Measurements from ENCODE around the gene GRPEL2. TPM values are rescaled to one million over a fixed set of nuclear protein-coding genes. Genes with fewer than 3 reads are reported as not detected.
"Not testable (repeated sequence)": the region's sequence is repeated elsewhere in the genome, so short reads cannot be mapped to it uniquely, and the experiment has no call there.

GRPEL2 gene
- total RNA-seq, 1 donor from 2014 or later: 22.6 TPM

- Mint-ChIP-seq H3K4me3 (no peak overlapping the region), H3K9me3 (no peaks in the 10 kb centered on the region), H3K27me3 (no peaks in the 10 kb centered on the region), H3K4me1 (ENCODE audit: unreplicated experiment) (peaks cover 13% of the 10 kb centered on the region), H3K27ac (no peak overlapping the region), H3K36me3 (no peaks in the 10 kb centered on the region)
- no peak for DNase-seq (ENCODE audit: extremely low spot score, unreplicated experiment)
- TF ChIP-seq CTCF (conservative IDR thresholded peaks at IDR 0.05): no peak
These were observed 41.9 kb downstream of the GRPEL2 start for GRCh38 chr5:149387081-149387631.

- Mint-ChIP-seq H3K4me3 (no peak overlapping the region), H3K27ac (no peak overlapping the region), H3K27me3 (no peaks in the 10 kb centered on the region), H3K9me3 (no peaks in the 10 kb centered on the region), H3K4me1 (ENCODE audit: unreplicated experiment) (peaks cover 12% of the 10 kb centered on the region), H3K36me3 (no peaks in the 10 kb centered on the region)
- TF ChIP-seq CTCF (conservative IDR thresholded peaks at IDR 0.05): no peak
- DNase-seq (ENCODE audit: extremely low spot score, unreplicated experiment): no peak
These were observed 42.7 kb downstream of the GRPEL2 start for GRCh38 chr5:149387982-149388381.

GRCh38 chr5:149388498-149389190, 43.3 kb downstream of the GRPEL2 start:
- Mint-ChIP-seq H3K27me3 (no peaks in the 10 kb centered on the region), H3K4me1 (ENCODE audit: unreplicated experiment) (peaks cover 12% of the 10 kb centered on the region), H3K36me3 (no peaks in the 10 kb centered on the region), H3K4me3 (no peak overlapping the region), H3K27ac (no peak overlapping the region), H3K9me3 (no peaks in the 10 kb centered on the region)
- DNase-seq (ENCODE audit: extremely low spot score, unreplicated experiment): no peak
- TF ChIP-seq CTCF (conservative IDR thresholded peaks at IDR 0.05): no peak

GRCh38 chr5:149389552-149390495, 44.5 kb downstream of the GRPEL2 start:
- Mint-ChIP-seq H3K27ac (no peak overlapping the region), H3K4me1 (ENCODE audit: unreplicated experiment) (peaks cover 12% of the 10 kb centered on the region), H3K9me3 (no peaks in the 10 kb centered on the region), H3K4me3 (no peak overlapping the region), H3K27me3 (no peaks in the 10 kb centered on the region), H3K36me3 (no peaks in the 10 kb centered on the region)
- no peak for DNase-seq (ENCODE audit: extremely low spot score, unreplicated experiment)
- no peak for TF ChIP-seq CTCF (conservative IDR thresholded peaks at IDR 0.05)

GRCh38 chr5:149391076-149391475, 45.8 kb downstream of the GRPEL2 start:
- H3K36me3 Mint-ChIP-seq; H3K9me3 Mint-ChIP-seq; H3K4me1 Mint-ChIP-seq (ENCODE audit: unreplicated experiment); H3K4me3 Mint-ChIP-seq; H3K27ac Mint-ChIP-seq; DNase-seq (ENCODE audit: extremely low spot score, unreplicated experiment); H3K27me3 Mint-ChIP-seq: not testable (repeated sequence)

- Mint-ChIP-seq H3K27me3 (no peaks in the 10 kb centered on the region), H3K36me3 (no peaks in the 10 kb centered on the region)
These were observed 46.2 kb downstream of the GRPEL2 start for GRCh38 chr5:149391524-149391923.

More at GRCh38 chr5:149391524-149391923, 46.2 kb downstream of the GRPEL2 start:
- no peak for DNase-seq (ENCODE audit: extremely low spot score, unreplicated experiment)
- no peaks in the 10 kb centered on the region for H3K9me3 Mint-ChIP-seq
- no peak overlapping the region for H3K4me3 Mint-ChIP-seq
- H3K27ac Mint-ChIP-seq: peak overlapping the region; percentile 39
- no peak for TF ChIP-seq CTCF (conservative IDR thresholded peaks at IDR 0.05)
- peaks cover 4% of the 10 kb centered on the region for H3K4me1 Mint-ChIP-seq (ENCODE audit: unreplicated experiment)
